HG03025 (cell line): ENCODE measurements around the gene SUGP2.
A peak's percentile ranks its signal among the peaks of the same experiment; 100 is the strongest.

Experiments
- ATAC-seq: cut with Tn5 transposase; IDR thresholded peaks from one replicate; pipeline ENCODE4 v1.9.1; 2021; ENCODE audit warnings: mild to moderate bottlenecking, moderate library complexity; ENCODE audit not compliant: unreplicated experiment, low FRiP score

Gene SUGP2

GRCh38 chr19:19033426-19034203 lies at the start of gene SUGP2, which contains the start of gene ARMC6:
Gene SUGP2 (minus strand): TSS chr19:19033517. CDS start chr19:19031071, 2,446 bp downstream.
Gene ARMC6 (plus strand): TSS chr19:19033603. CDS start chr19:19034210, 607 bp downstream.
- peak; percentile 78 for ATAC-seq

GRCh38 chr19:19081642-19082151 lies 48.4 kb upstream of the SUGP2 start:
- no peak for ATAC-seq

- ATAC-seq = no peak
These were observed 46.3 kb upstream of the SUGP2 start for GRCh38 chr19:19079571-19079970.

GRCh38 chr19:19078801-19079200 lies 45.5 kb upstream of the SUGP2 start:
- no peak for ATAC-seq

GRCh38 chr19:19077103-19077502 lies 43.8 kb upstream of the SUGP2 start:
- no peak for ATAC-seq

GRCh38 chr19:19076476-19076875 lies 43.2 kb upstream of the SUGP2 start:
- ATAC-seq = no peak

GRCh38 chr19:19075126-19075525 lies 41.8 kb upstream of the SUGP2 start:
- no peak for ATAC-seq

- ATAC-seq = no peak
These were observed 41.0 kb upstream of the SUGP2 start for GRCh38 chr19:19074196-19074882.

GRCh38 chr19:19071897-19072296 lies 38.6 kb upstream of the SUGP2 start:
- ATAC-seq = no peak

- ATAC-seq = no peak
These were observed 35.6 kb upstream of the SUGP2 start for GRCh38 chr19:19068659-19069654.

- no peak for ATAC-seq
These were observed 34.2 kb upstream of the SUGP2 start for GRCh38 chr19:19067276-19068072.

- no peak for ATAC-seq
These were observed 31.8 kb upstream of the SUGP2 start for GRCh38 chr19:19064811-19065745.

GRCh38 chr19:19064098-19064722 lies 30.9 kb upstream of the SUGP2 start:
- peak; percentile 1 for ATAC-seq

GRCh38 chr19:19063183-19064097 lies 30.1 kb upstream of the SUGP2 start, which contains the start of gene SLC25A42:
Gene SLC25A42 (plus strand): TSS chr19:19063994. CDS start chr19:19096125, 32,131 bp downstream.
- peak; percentile 88 for ATAC-seq

- no peak for ATAC-seq
These were observed 29.3 kb upstream of the SUGP2 start for GRCh38 chr19:19062454-19063182.

GRCh38 chr19:19061506-19061905 lies 28.2 kb upstream of the SUGP2 start:
- ATAC-seq = no peak
